CD4-positive, alpha-beta T cell (primary cell): ENCODE measurements around the gene NAPB. TPM values are rescaled to one million over a fixed set of nuclear protein-coding genes. Genes with fewer than 3 reads are reported as not detected.

Source experiments
- ATAC-seq: fragments of 200-7000 bp; cut with Tn5 transposase; one replicate; pipeline ENCODE4 v1.10.0; 2022; ENCODE audit warnings: mild to moderate bottlenecking; ENCODE audit not compliant: poor library complexity
- CTCF ChIA-PET: fragments of 350-600 bp; sonication (Branson Sonifier 250); formaldehyde crosslinking; loops from one replicate; lab custom pipeline; 2021; ENCODE audit warnings: antibody characterized with exemption, inconsistent platforms; lab: Charles Lee
- POLR2A ChIA-PET: fragments of 350-600 bp; sonication (Branson Sonifier 250); formaldehyde crosslinking; loops from one replicate; lab custom pipeline; 2021; ENCODE audit warnings: antibody characterized with exemption, inconsistent platforms; lab: Charles Lee
- DNase-seq, 14 experiments: peaks; one replicate each; pipeline ENCODE4 v3.0.0-alpha.2; 2013 to 2020; ENCODE audit warnings: mixed read lengths in 2 of 14
- H3K27ac ChIP-seq, 2 donors: one replicate each; pipeline versions ENCODE4 v1.5.1 to v1.7.0; 2013; ENCODE audit warnings: low read length in 2 of 2, low read depth in 1 of 2, mild to moderate bottlenecking in 1 of 2
- H3K27me3 ChIP-seq, 2 experiments: 1 replicate in 1 of 2; 2 replicates in 1 of 2; pipeline versions ENCODE4 v1.6.1 to v1.7.0; 2013; ENCODE audit warnings: low read length in 2 of 2, control low read depth in 1 of 2, mild to moderate bottlenecking in 1 of 2, moderate library complexity in 1 of 2; ENCODE audit not compliant: insufficient read depth in 2 of 2, control insufficient read depth in 1 of 2
- H3K36me3 ChIP-seq: one replicate; pipeline ENCODE4 v1.6.1; 2013; ENCODE audit warnings: low read length, control low read depth; ENCODE audit not compliant: insufficient read depth
- H3K4me1 ChIP-seq: one replicate; pipeline ENCODE4 v1.6.1; 2013; ENCODE audit warnings: low read length, control low read depth; ENCODE audit not compliant: insufficient read depth
- H3K4me3 ChIP-seq: one replicate; pipeline ENCODE4 v1.5.1; 2013; ENCODE audit warnings: mild to moderate bottlenecking, low read length, moderate library complexity
- H3K9me3 ChIP-seq, 2 experiments: 1 replicate in 1 of 2; 2 replicates in 1 of 2; pipeline versions ENCODE4 v1.6.1 to v1.7.0; 2013; ENCODE audit warnings: low read length in 2 of 2, mild to moderate bottlenecking in 2 of 2, control low read depth in 1 of 2, moderate library complexity in 1 of 2; ENCODE audit not compliant: control insufficient read depth in 1 of 2, insufficient read depth in 1 of 2
- H3K27ac Mint-ChIP-seq: one replicate; pipeline ENCODE4 v1.8.0; 2020; ENCODE audit warnings: mixed read lengths
- H3K27me3 Mint-ChIP-seq: one replicate; pipeline ENCODE4 v1.8.0; 2021; ENCODE audit warnings: mixed read lengths
- H3K36me3 Mint-ChIP-seq: one replicate; pipeline ENCODE4 v1.8.0; 2021; ENCODE audit warnings: low read depth, mixed read lengths
- H3K4me1 Mint-ChIP-seq: one replicate; pipeline ENCODE4 v1.8.0; 2021; ENCODE audit warnings: low read depth, mixed read lengths
- H3K4me3 Mint-ChIP-seq: one replicate; pipeline ENCODE4 v1.8.0; 2020; ENCODE audit warnings: mild to moderate bottlenecking, mixed read lengths
- H3K9me3 Mint-ChIP-seq: one replicate; pipeline ENCODE4 v1.8.0; 2020; ENCODE audit warnings: mixed read lengths
- intact Hi-C, 2 experiments: fragments of 100-400 bp; cut with DNase I in 1 of 2; cut with micrococcal nuclease in 1 of 2; formaldehyde crosslinking; loops; one replicate each; pipeline versions ENCODE4 v1.15.1 to v1.9.0; 2023 to 2025; cut with DNase I, micrococcal nuclease
- total RNA-seq, 174 experiments: library from RNA in 2 of 174; stranded (reverse) in 2 of 174; gene quantifications; one replicate each; pipeline ENCODE4 v1.2.3 and lab custom pipeline; 2021 to 2026
- TF ChIP-seq, protein P1 (sequence below): fragments of 200-600 bp; IDR thresholded peaks from one replicate; pipeline ENCODE4 v1.8.0; 2022; ENCODE audit warnings: antibody characterized with exemption, mild to moderate bottlenecking

Gene NAPB
- total RNA-seq, 2 experiments from 2014 or later: 7.5 to 8.9 TPM

GRCh38 chr20:23363257-23363649 is 58.0 kb downstream of the NAPB start:
- peak overlapping the region; percentile 88 for H3K4me3 ChIP-seq
- H3K4me1 Mint-ChIP-seq: peaks cover 70% of the 10 kb centered on the region
- TF ChIP-seq, protein P1, sequence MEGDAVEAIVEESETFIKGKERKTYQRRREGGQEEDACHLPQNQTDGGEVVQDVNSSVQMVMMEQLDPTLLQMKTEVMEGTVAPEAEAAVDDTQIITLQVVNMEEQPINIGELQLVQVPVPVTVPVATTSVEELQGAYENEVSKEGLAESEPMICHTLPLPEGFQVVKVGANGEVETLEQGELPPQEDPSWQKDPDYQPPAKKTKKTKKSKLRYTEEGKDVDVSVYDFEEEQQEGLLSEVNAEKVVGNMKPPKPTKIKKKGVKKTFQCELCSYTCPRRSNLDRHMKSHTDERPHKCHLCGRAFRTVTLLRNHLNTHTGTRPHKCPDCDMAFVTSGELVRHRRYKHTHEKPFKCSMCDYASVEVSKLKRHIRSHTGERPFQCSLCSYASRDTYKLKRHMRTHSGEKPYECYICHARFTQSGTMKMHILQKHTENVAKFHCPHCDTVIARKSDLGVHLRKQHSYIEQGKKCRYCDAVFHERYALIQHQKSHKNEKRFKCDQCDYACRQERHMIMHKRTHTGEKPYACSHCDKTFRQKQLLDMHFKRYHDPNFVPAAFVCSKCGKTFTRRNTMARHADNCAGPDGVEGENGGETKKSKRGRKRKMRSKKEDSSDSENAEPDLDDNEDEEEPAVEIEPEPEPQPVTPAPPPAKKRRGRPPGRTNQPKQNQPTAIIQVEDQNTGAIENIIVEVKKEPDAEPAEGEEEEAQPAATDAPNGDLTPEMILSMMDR: no peak

DNA sequence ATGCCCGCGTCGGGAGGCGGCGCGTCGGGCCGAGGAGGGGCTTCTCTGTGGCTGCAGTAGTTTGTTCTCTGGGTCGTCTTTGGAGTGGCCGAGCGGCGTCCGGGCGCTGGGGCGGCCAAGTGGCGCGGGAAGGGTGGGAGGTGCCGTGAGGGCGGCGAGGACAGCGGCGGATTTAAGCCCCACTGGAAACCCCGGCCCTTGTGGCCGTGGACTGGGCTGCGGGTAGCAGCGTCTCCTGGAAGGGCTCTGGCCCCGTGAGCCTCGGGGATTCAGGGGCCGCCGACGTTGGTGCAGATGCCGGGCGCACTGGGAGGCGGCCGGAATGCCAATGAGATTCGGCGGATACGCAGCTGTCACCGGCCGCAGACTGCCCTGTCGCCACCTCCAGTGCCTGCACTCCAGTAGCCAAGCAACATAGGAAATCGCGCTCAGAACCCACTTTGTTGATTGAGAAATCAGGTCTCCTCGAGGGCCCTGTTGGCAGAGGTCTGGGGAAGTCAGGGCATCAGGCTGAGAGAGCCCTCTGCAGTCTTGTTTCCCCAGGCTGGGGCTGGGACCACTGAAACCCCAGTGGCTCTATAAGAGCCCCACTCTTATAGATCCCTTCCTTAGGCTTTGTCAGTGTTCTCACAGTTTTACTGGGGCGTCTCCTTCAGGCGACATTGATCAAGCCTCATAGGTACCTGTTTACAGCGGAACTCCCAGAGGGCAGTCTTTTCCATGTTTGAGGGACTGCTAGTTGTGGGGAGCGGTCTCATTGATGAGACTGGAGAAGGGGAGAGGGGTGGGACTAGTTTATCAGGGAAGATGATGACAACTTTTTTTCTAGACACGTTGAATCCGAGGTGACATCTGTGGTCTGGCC is 58.7 kb downstream of the NAPB start:
- Histone ChIP-seq H3K4me3 (peak overlapping the region; percentile 88), H3K27ac (peak overlapping the region; percentile 71 to 95), H3K27me3 (no peaks in the 10 kb centered on the region), H3K36me3 (peaks cover 13% of the 10 kb centered on the region), H3K4me1 (peaks cover 37% of the 10 kb centered on the region), H3K9me3 (no peaks in the 10 kb centered on the region)
- Mint-ChIP-seq H3K4me1 (peaks cover 71% of the 10 kb centered on the region), H3K36me3 (peaks cover 50% of the 10 kb centered on the region), H3K27ac (peak overlapping the region; percentile 99), H3K4me3 (peak overlapping the region; percentile 98), H3K9me3 (no peaks in the 10 kb centered on the region), H3K27me3 (no peaks in the 10 kb centered on the region)
- DNase-seq (peak in 6 of 14 experiments; percentile 12 to 70 (median 44)), ATAC-seq (no peak)
- CTCF ChIA-PET: interaction anchor here (2.3 kb wide), 1 partner anchor 13 kb away, joined by 6 read pairs; the partner anchor contains the start of gene NXT1
- intact Hi-C loops: loop anchor here (1.0 to 5.0 kb wide), 3 partner anchors 11 to 60 kb away; partner anchors contain the start of genes NAPB (in 1 of the 2) and NXT1 (in 1 of the 2)
- POLR2A ChIA-PET: interaction anchor here (0.8 kb wide), 1 partner anchor 13 kb away, joined by 4 read pairs; no protein-coding TSS in a partner anchor
- TF ChIP-seq, protein P1: no peak

More at GRCh38 chr20:23363257-23363649, 58.0 kb downstream of the NAPB start:
- DNase-seq (no peak), ATAC-seq (no peak)
- no peaks in the 10 kb centered on the region for H3K9me3 ChIP-seq
- CTCF ChIA-PET: interaction anchor here (2.3 kb wide), 1 partner anchor 13 kb away, joined by 6 read pairs; the partner anchor contains the start of gene NXT1
- intact Hi-C loops: loop anchor here in 1 of 2 experiments (5.0 kb wide), 1 partner anchor 59 kb away; the partner anchor contains the start of gene NAPB
- H3K27me3 ChIP-seq: no peaks in the 10 kb centered on the region
- peaks cover 13% of the 10 kb centered on the region for H3K36me3 ChIP-seq
- H3K27ac Mint-ChIP-seq: peak overlapping the region; percentile 99
- H3K27me3 Mint-ChIP-seq: no peaks in the 10 kb centered on the region
- H3K36me3 Mint-ChIP-seq: peaks cover 56% of the 10 kb centered on the region
- H3K4me1 ChIP-seq: peaks cover 35% of the 10 kb centered on the region
- H3K4me3 Mint-ChIP-seq: peak overlapping the region; percentile 98
- no peaks in the 10 kb centered on the region for H3K9me3 Mint-ChIP-seq
- POLR2A ChIA-PET: interaction anchor here (2.6 kb wide), 1 partner anchor 13 kb away, joined by 9 read pairs; the partner anchor contains the start of gene NXT1
- no peak overlapping the region for H3K27ac ChIP-seq
